ENCODE data around the gene PUS1. TPM values are rescaled to one million over a fixed set of nuclear protein-coding genes. Genes with fewer than 3 reads are reported as not detected.

Gene PUS1
- total RNA-seq, 1 experiment from 2014 or later = 77.3 TPM

DNA sequence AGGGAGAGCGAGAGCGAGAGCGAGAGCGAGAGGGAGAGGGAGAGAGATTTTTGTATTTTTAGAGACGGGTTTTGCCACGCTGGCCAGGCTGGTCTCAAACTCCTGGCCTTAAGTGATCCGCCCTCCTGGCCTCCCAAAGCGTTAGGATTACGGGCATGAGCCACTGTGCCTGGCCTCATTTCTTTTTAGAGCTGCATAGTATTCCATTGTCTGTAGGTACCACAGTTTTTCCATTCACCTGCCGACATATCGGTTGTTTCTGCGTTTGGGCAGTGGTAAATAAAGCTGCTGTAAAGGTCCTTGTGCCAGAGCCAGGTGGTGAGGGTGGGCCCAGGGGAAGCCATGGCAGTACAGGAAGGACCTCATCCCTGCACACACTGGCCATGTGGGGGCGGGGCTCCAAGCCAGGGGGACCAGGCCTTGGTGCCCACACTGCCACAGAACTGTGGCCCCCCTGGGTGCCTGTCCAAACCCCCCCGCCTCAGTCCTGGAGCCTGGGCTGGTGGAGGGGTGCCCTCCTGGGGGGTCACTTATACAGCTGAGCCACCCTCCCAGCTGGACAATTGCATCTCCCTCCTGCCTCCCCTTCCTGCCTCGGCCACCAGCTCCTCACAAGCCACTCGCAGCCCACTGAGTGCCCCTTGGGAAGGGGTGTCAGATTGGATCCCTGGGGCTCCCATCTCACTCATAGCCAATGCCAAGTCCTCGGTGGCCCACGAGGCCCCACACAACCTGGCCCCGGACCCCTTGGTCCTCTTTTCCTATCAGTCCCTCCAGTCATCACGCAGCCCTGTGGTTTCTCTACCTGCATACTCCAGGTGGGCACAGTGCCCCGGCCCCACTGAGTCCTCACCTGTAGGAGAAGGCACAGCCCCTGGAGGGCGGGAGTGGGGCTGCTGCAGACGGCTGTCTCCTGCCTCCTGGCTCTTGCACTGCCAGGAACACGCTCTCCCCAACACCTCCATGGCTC lies 1.7 kb upstream of the PUS1 start:
- POLR2A ChIA-PET = interaction anchor here (1.2 kb wide), 1 partner anchor 97 kb away, joined by 3 read pairs; no protein-coding TSS in a partner anchor
- peak overlapping the region; percentile 99 for H3K4me2 ChIP-seq (ENCODE audit: low read length)
- peaks cover 4 to 16% of the 10 kb centered on the region in 2 experiments; a peak in 3 of 4 replicates for H3K36me3 ChIP-seq (ENCODE audit: control insufficient read depth in 1 of 2, insufficient read depth in 2 of 2, low read length in 2 of 2)
- H3K9ac ChIP-seq (ENCODE audit: low read length) = peak overlapping the region; percentile 78
- BruUV-seq (replicated peaks) = TSS peak; percentile 82
- no peaks in the 10 kb centered on the region for H4K20me1 ChIP-seq (ENCODE audit: insufficient read depth)
- H3K9me2 ChIP-seq (ENCODE audit: insufficient read depth) = no peaks in the 10 kb centered on the region
- ATAC-seq = peak; percentile 13; the same call in 1 of the 2 replicates
- intact Hi-C loops (cut with micrococcal nuclease) = no loop called here
- H3K4me3 ChIP-seq (replicated peaks in 1 of 2; ENCODE audit: low read depth in 1 of 2, low read length in 2 of 2) = peak overlapping the region; percentile 57 to 96
- DNase-seq (ENCODE audit: low read depth, low spot score) = no peak
- H3K9me3 ChIP-seq (ENCODE audit: control insufficient read depth in 1 of 2, insufficient read depth in 1 of 2, low read depth in 1 of 2, low read length in 2 of 2) = no peaks in the 10 kb centered on the region
- no peaks in the 10 kb centered on the region for H3K27me3 ChIP-seq (ENCODE audit: insufficient read depth, low read length)
- RAD21 ChIA-PET (ENCODE audit: low non-redundant PET in 1 of 2, low total read pairs in 2 of 2, uncharacterized antibody in 2 of 2, unreplicated experiment in 2 of 2) = no interaction called here
- peak overlapping the region; percentile 85 for H3K27ac ChIP-seq (ENCODE audit: low read depth, low read length)
- H3K4me1 ChIP-seq (ENCODE audit: control insufficient read depth in 1 of 2, insufficient read depth in 2 of 2, low read length in 2 of 2) = peaks cover 12 to 26% of the 10 kb centered on the region in 2 experiments
- peaks cover 31% of the 10 kb centered on the region for H3K79me2 ChIP-seq (ENCODE audit: insufficient read depth, low read length)
- TF ChIP-seq YY1 (IDR thresholded peaks at IDR 0.05; ENCODE audit: extremely low read depth, insufficient replicate concordance, low read depth, low read length) = no peak
- TF ChIP-seq SRF (IDR thresholded peaks at IDR 0.05; ENCODE audit: low read depth) = no peak
- TF ChIP-seq, protein P1, sequence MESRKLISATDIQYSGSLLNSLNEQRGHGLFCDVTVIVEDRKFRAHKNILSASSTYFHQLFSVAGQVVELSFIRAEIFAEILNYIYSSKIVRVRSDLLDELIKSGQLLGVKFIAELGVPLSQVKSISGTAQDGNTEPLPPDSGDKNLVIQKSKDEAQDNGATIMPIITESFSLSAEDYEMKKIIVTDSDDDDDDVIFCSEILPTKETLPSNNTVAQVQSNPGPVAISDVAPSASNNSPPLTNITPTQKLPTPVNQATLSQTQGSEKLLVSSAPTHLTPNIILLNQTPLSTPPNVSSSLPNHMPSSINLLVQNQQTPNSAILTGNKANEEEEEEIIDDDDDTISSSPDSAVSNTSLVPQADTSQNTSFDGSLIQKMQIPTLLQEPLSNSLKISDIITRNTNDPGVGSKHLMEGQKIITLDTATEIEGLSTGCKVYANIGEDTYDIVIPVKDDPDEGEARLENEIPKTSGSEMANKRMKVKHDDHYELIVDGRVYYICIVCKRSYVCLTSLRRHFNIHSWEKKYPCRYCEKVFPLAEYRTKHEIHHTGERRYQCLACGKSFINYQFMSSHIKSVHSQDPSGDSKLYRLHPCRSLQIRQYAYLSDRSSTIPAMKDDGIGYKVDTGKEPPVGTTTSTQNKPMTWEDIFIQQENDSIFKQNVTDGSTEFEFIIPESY (IDR thresholded peaks at IDR 0.05; ENCODE audit: extremely low read depth, insufficient replicate concordance, low read length) = no peak
- no peak for TF ChIP-seq CBX3 (IDR thresholded peaks at IDR 0.05; ENCODE audit: low read depth)
- TF ChIP-seq ELF1 (IDR thresholded peaks at IDR 0.05; ENCODE audit: borderline replicate concordance, low read depth) = no peak
- no peak for TF ChIP-seq POLR2A (IDR thresholded peaks at IDR 0.05; ENCODE audit: borderline replicate concordance, extremely low read depth, insufficient read depth, insufficient read length)
- CTCF ChIA-PET = interaction anchor here (1.3 kb wide), 1 partner anchor 16 kb away, joined by 3 read pairs; no protein-coding TSS in a partner anchor
- H2AFZ ChIP-seq (ENCODE audit: low read depth, low read length, poor library complexity, severe bottlenecking) = no peak overlapping the region

All from HCT116 (cell line).